ENCODE measurements around the gene ARHGEF40. TPM values are rescaled to one million over a fixed set of nuclear protein-coding genes. Genes with fewer than 3 reads are reported as not detected.

Gene ARHGEF40
- total RNA-seq, 1 experiment from 2014 or later = 74.2 TPM

GRCh38 chr14:21090940-21091663 is 21.0 kb downstream of the ARHGEF40 start:
- no peaks in the 10 kb centered on the region for H3K27me3 Mint-ChIP-seq (ENCODE audit: low read depth)

GRCh38 chr14:21091821-21092272 is 21.7 kb downstream of the ARHGEF40 start:
- no peak for DNase-seq (ENCODE audit: low spot score)
- CTCF ChIA-PET = interaction anchor here (0.6 to 7.5 kb wide), 24 partner anchors 8 to 121 kb away, joined by 3 to 321 read pairs (median 8); partner anchors contain the start of genes ARHGEF40, SLC39A2 and TMEM253
- H3K9me3 Mint-ChIP-seq = no peaks in the 10 kb centered on the region
- H3K27ac Mint-ChIP-seq = no peak overlapping the region; the same call in 1 of the 2 replicates
- peaks cover 44% of the 10 kb centered on the region for H3K36me3 Mint-ChIP-seq
- ATAC-seq = no peak
- peaks cover 63% of the 10 kb centered on the region for H3K4me1 Mint-ChIP-seq
- H3K27me3 Mint-ChIP-seq (ENCODE audit: low read depth) = no peaks in the 10 kb centered on the region
- H3K4me3 Mint-ChIP-seq = no peak overlapping the region
- TF ChIP-seq, protein P1, sequence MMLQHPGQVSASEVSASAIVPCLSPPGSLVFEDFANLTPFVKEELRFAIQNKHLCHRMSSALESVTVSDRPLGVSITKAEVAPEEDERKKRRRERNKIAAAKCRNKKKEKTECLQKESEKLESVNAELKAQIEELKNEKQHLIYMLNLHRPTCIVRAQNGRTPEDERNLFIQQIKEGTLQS (CRISPR knock-in tag; conservative IDR thresholded peaks at IDR 0.05) = no peak
- TF ChIP-seq, protein P2, sequence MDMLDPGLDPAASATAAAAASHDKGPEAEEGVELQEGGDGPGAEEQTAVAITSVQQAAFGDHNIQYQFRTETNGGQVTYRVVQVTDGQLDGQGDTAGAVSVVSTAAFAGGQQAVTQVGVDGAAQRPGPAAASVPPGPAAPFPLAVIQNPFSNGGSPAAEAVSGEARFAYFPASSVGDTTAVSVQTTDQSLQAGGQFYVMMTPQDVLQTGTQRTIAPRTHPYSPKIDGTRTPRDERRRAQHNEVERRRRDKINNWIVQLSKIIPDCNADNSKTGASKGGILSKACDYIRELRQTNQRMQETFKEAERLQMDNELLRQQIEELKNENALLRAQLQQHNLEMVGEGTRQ (CRISPR knock-in tag; IDR thresholded peaks at IDR 0.05) = no peak; the same call in 1 of the 2 replicates
- TF ChIP-seq ZNF532 (CRISPR knock-in tag; IDR thresholded peaks at IDR 0.05; ENCODE audit: borderline replicate concordance) = no peak
- TF ChIP-seq, protein P3, sequence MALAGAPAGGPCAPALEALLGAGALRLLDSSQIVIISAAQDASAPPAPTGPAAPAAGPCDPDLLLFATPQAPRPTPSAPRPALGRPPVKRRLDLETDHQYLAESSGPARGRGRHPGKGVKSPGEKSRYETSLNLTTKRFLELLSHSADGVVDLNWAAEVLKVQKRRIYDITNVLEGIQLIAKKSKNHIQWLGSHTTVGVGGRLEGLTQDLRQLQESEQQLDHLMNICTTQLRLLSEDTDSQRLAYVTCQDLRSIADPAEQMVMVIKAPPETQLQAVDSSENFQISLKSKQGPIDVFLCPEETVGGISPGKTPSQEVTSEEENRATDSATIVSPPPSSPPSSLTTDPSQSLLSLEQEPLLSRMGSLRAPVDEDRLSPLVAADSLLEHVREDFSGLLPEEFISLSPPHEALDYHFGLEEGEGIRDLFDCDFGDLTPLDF (CRISPR knock-in tag; IDR thresholded peaks at IDR 0.05) = 0 out of 2 replicates have a peak, but pooled peaks have one; percentile 14
- POLR2A ChIA-PET = interaction anchor here (0.7 to 7.0 kb wide), 7 partner anchors 8 to 77 kb away, joined by 3 to 74 read pairs (median 4); partner anchors contain the start of gene ARHGEF40

More at GRCh38 chr14:21090940-21091663, 21.0 kb downstream of the ARHGEF40 start:
- Mint-ChIP-seq H3K9me3 (no peaks in the 10 kb centered on the region), H3K4me1 (peaks cover 59% of the 10 kb centered on the region), H3K4me3 (no peak overlapping the region), H3K36me3 (peaks cover 50% of the 10 kb centered on the region), H3K27ac (peak overlapping the region; percentile 37; the same call in 1 of the 2 replicates)
- DNase-seq (ENCODE audit: low spot score) (no peak), ATAC-seq (no peak)
- TF ChIP-seq ZNF281 (CRISPR knock-in tag; IDR thresholded peaks at IDR 0.05) (no peak), FOXJ3 (CRISPR knock-in tag; IDR thresholded peaks at IDR 0.05; ENCODE audit: borderline replicate concordance) (no peak), ESRRA (CRISPR knock-in tag; IDR thresholded peaks at IDR 0.05; ENCODE audit: borderline replicate concordance) (no peak), JAZF1 (CRISPR knock-in tag; IDR thresholded peaks at IDR 0.05) (no peak), E2F5 (CRISPR knock-in tag; IDR thresholded peaks at IDR 0.05) (no peak), ZNF423 (CRISPR knock-in tag; IDR thresholded peaks at IDR 0.05) (no peak), TEAD4 (CRISPR knock-in tag; IDR thresholded peaks at IDR 0.05) (no peak), NR1H2 (CRISPR knock-in tag; IDR thresholded peaks at IDR 0.05) (no peak), ZNF671 (CRISPR knock-in tag; IDR thresholded peaks at IDR 0.05) (no peak; the same call in 1 of the 2 replicates), ZNF232 (CRISPR knock-in tag; IDR thresholded peaks at IDR 0.05) (no peak)
- ChIA-PET CTCF (interaction anchor here (0.6 to 7.9 kb wide), 37 partner anchors 7 to 293 kb away, joined by 3 to 321 read pairs (median 6); partner anchors contain the start of genes ARHGEF40, SUPT16H, TMEM253 and ZNF219), POLR2A (interaction anchor here (0.8 to 7.0 kb wide), 7 partner anchors 11 to 76 kb away, joined by 3 to 74 read pairs (median 5); partner anchors contain the start of gene ARHGEF40)

Measured in WTC11 (cell line).